ENCODE data around the gene HBE1.
"Not testable (repeated sequence)": the region's sequence is repeated elsewhere in the genome, so short reads cannot be mapped to it uniquely, and the experiment has no call there.

The HBE1 gene

DNA sequence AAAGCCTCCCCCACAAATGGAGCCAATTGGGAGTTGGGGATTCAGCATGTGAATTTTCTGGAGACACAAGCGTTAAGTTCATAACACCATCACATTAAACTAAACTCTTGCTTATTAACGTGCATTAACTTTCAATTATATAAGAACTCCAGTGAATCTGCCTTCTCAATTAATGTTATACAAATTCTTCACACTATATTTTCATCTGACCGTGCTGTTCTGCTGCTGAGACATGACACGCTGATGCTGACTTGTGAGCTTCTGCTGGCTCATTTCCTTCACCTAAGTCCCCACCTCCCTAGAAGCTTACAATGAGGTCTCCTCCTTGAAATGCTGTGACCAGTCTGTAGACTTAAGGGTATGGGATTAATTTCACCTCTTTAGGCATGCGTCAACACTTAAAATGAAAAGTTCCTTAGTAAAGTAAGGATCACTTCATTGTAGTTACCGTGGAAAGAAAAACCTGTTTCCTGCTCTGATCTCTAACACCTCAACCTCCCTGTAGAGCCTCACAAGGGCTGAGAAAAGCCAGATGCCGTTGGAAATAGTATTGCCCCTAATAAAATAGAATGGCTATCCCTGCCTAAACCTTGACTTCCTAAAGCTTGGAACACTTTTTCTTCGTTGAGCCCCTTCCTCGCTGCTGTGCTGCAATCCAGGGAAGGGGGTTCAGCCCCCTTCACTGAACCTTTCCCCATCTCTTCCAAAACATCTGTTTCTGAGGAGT lies 17.4 kb downstream of the HBE1 start:
- no peak for DNase-seq

GRCh38 chr11:5251746-5252145 lies 18.0 kb downstream of the HBE1 start:
- no peak for DNase-seq

- DNase-seq, result no peak
Measured at GRCh38 chr11:5250543-5251204, 19.1 kb downstream of the HBE1 start.

- DNase-seq, result not testable (repeated sequence)
Measured at GRCh38 chr11:5249807-5250396, 19.8 kb downstream of the HBE1 start, which contains the start of gene HBG1. Gene HBG1, minus strand, starts transcription at chr11:5249857. Its CDS starts 53 bp downstream, at chr11:5249804.

GRCh38 chr11:5248498-5248897 lies 21.2 kb downstream of the HBE1 start:
- DNase-seq, result not testable (repeated sequence)

DNA sequence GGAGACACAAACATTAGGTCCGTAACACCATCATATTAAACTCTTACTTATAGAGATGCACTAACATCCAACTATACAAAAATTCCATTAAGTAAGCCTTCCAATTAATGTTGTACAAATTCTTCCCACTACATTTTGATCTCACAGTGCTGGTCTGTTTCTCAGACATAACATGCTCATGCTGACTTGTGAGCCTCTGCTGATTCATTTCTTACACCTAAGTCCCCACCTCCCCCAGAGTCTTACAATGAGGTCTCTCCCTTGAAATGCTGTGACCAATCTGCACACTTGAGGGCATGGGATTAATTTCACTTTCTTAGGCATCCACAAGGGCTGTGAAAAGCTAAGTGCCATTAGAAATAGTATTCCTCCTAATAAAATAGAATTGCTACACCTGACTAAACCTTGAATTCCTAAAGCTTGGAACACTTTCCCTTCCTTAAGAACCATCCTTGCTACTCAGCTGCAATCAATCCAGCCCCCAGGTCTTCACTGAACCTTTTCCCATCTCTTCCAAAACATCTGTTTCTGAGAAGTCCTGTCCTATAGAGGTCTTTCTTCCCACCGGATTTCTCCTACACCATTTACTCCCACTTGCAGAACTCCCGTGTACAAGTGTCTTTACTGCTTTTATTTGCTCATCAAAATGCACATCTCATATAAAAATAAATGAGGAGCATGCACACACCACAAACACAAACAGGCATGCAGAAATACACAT lies 22.1 kb downstream of the HBE1 start:
- no peak for DNase-seq

- no peak for DNase-seq
Measured at GRCh38 chr11:5246772-5247471, 22.8 kb downstream of the HBE1 start.

GRCh38 chr11:5245155-5245554 lies 24.6 kb downstream of the HBE1 start:
- DNase-seq, result no peak

GRCh38 chr11:5243816-5244180 lies 25.9 kb downstream of the HBE1 start:
- no peak for DNase-seq

DNA sequence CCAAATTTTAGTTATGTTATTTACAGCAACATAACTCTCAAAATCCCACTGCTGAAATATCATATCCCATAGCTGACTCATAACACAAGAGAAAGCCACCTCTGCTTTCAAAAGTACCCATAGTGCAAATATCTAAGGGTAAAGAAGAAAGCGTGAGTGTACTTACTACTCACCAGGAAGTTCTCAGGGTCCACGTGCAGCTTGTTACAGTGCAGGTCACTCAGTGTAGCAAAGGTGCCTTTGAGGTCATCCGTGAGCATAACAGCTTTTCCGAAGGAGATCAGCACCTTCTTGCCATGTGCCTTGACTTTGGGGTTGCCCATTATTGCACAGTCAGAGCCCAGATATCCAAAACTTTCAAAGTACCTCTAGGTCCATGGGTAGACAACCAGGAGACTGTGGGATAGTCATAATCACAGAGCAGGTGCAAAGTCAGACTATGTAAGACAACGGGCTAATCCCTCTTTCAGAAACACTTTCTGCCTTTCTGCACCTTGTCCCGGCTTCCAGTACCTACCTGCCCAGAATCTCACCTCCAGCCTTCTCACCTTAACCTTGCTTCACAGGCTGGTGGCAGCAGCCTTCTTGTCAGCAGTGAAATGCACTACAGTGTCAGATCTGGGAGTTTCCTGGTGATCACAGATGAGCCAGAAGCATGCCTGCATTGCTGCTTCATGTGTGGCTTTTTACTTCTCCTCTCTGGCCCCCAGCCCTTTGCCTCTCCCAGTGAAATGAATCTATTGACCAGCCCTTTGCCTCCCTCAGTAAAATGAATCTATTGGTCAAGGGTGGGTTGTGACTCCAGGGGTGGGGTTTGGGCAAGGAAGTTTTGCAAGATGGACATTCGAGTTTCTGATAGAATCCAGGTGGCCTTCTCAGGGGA lies 26.6 kb downstream of the HBE1 start:
- DNase-seq, result no peak

DNA sequence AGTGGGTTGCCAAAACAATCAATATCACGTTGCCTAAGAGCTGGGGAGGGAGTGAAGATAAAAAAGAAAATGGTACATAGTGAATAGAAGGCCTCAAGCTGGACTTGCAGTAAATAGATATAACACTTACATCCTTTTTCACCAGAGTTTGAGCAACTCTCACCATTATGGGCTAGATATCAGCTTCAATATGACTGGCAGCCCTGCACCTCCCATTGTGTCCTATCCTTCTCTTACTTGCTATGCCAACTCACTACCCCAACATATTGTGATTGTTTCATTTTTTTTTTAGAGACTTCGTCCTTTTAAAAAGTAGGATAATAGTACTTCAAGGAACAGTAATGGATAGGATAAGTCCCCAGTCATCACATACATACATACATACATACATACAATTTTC lies 27.5 kb downstream of the HBE1 start:
- DNase-seq, result no peak

DNA sequence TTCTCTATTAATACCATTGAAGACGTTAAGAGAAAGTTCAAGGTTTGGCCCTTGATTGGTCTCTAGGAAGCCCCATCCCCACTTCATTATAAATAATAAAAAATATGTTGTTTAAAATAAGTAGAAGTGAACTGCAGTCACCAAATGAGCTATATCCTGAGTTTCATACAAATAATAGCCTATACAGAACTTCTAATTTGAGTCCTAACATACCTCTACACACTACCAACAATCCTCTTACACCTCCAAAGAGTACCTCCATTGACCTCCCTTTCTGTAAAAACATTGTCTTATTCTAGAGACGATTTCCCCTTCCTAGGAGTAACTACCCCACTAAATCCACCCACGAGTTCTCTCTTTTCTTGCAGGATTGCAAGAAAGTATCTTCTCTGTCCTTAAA lies 28.3 kb downstream of the HBE1 start:
- no peak for DNase-seq

DNA sequence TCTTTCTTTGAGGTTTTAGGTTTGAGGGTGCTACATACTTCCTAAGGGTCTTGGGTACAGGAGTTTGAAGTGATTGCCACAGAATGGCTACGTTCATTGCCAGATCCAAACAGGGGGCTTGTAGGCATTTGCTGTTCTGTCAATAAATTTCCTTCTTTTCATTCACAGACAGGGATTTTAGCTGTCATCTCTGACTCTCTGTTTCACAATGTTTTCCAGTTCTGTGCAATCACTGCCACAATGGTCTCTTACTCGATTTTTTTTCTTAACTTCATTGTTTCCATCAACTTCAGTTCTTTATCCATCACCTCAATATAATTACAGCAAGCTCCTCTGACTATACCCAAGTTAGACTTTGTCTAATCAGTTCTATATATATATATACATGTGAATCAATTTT lies 29.3 kb downstream of the HBE1 start:
- no peak for DNase-seq

DNA sequence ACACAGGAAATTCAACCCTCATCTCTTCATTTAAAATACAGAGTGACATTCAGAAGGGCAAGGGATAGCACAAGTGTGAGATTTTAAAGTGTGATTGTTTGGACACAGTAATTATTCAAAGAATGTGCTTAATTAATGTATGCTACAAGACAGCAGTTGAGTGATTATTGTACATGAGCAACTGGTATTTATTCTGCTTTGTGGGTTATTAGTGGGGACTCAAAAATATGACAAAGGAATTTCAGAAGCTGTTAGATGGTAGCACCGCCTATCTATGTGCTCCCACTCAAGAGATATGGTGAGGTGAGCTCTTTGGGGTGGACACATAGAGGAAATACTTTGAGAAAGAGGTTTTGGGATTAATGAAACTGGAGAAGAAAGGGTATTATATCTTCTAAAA lies 29.7 kb downstream of the HBE1 start:
- no peak for DNase-seq

- no peak for DNase-seq
Measured at GRCh38 chr11:5239046-5239445, 30.7 kb downstream of the HBE1 start.

GRCh38 chr11:5238486-5238885 lies 31.3 kb downstream of the HBE1 start:
- no peak for DNase-seq

DNA sequence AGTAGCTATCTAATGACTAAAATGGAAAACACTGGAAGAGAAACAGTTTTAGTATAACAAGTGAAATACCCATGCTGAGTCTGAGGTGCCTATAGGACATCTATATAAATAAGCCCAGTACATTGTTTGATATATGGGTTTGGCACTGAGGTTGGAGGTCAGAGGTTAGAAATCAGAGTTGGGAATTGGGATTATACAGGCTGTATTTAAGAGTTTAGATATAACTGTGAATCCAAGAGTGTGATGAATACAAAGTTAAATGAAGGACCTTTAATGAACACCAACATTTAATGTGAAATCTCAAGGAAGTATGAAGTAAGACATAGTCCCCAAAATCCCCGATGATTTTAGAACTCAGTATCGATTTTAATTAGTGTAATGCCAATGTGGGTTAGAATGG lies 32.3 kb downstream of the HBE1 start:
- DNase-seq, result no peak

GRCh38 chr11:5235364-5236095 lies 34.2 kb downstream of the HBE1 start:
- no peak for DNase-seq

- no peak for DNase-seq
Measured at GRCh38 chr11:5234381-5234834, 35.3 kb downstream of the HBE1 start, which contains the start of gene HBD. Gene HBD, minus strand, starts transcription at chr11:5234483. Its CDS starts 50 bp downstream, at chr11:5234433.

- DNase-seq, result no peak
Measured at GRCh38 chr11:5233307-5233706, 36.4 kb downstream of the HBE1 start.

- no peak for DNase-seq
Measured at GRCh38 chr11:5232821-5233220, 36.9 kb downstream of the HBE1 start.
